WTC11 (cell line): ENCODE data around the gene CLHC1. TPM values are rescaled to one million over a fixed set of nuclear protein-coding genes. Genes with fewer than 3 reads are reported as not detected.

Experiments used
- ATAC-seq: fragments of 200-7000 bp; cut with Tn5 transposase; 2 replicates; pipeline ENCODE4 v1.10.0; 2021; ENCODE audit warnings: mild to moderate bottlenecking, moderate library complexity
- CTCF ChIA-PET: fragments of 300-600 bp; sonication (Branson Sonifier 250); formaldehyde crosslinking; loops from one replicate; lab custom pipeline; 2021; ENCODE audit warnings: antibody characterized with exemption; lab: Charles Lee
- POLR2A ChIA-PET: fragments of 350-600 bp; sonication (Branson Sonifier 250); formaldehyde crosslinking; loops from one replicate; lab custom pipeline; 2021; ENCODE audit warnings: antibody characterized with exemption; lab: Charles Lee
- DNase-seq: peaks from one replicate; pipeline ENCODE4 v3.0.0; 2021; ENCODE audit warnings: low spot score
- H3K27ac Mint-ChIP-seq: 2 replicates; pipeline ENCODE4 v1.8.0; 2021; ENCODE audit warnings: mixed read lengths
- H3K27me3 Mint-ChIP-seq: 2 replicates; pipeline ENCODE4 v1.8.0; 2021; ENCODE audit warnings: low read depth, mild to moderate bottlenecking, moderate library complexity, mixed read lengths
- H3K36me3 Mint-ChIP-seq: 2 replicates; pipeline ENCODE4 v1.8.0; 2021; ENCODE audit warnings: mixed read lengths
- H3K4me1 Mint-ChIP-seq: 2 replicates; pipeline ENCODE4 v1.8.0; 2022; ENCODE audit warnings: mixed read lengths
- H3K4me3 Mint-ChIP-seq: 2 replicates; pipeline ENCODE4 v1.8.0; 2021; ENCODE audit warnings: mild to moderate bottlenecking, moderate library complexity, mixed read lengths
- H3K9me3 Mint-ChIP-seq: 2 replicates; pipeline ENCODE4 v1.8.0; 2021; ENCODE audit warnings: mixed read lengths
- CBFB ChIP-seq: sonication (generic); formaldehyde crosslinking; IDR thresholded peaks from 2 replicates; pipeline ENCODE4 v1.8.1; 2022; ENCODE audit warnings: mild to moderate bottlenecking, low read depth, missing genetic modification reagents
- CREM ChIP-seq: sonication (generic); formaldehyde crosslinking; IDR thresholded peaks from 2 replicates; pipeline ENCODE4 v1.8.1; 2022; ENCODE audit warnings: mild to moderate bottlenecking, missing genetic modification reagents, moderate library complexity
- EMX1 ChIP-seq: fragments of 250-450 bp; sonication (Bioruptor Pico); IDR thresholded peaks from 2 replicates; pipeline ENCODE4 v1.8.0; 2021; ENCODE audit warnings: mild to moderate bottlenecking
- ETV6 ChIP-seq: sonication (generic); formaldehyde crosslinking; IDR thresholded peaks from 2 replicates; pipeline ENCODE4 v1.8.1; 2022; ENCODE audit warnings: mild to moderate bottlenecking, missing genetic modification reagents
- GRHL2 ChIP-seq: fragments of 250-450 bp; sonication (Bioruptor Pico); IDR thresholded peaks from 2 replicates; pipeline ENCODE4 v1.8.0; 2022; ENCODE audit warnings: mild to moderate bottlenecking, moderate library complexity; ENCODE audit not compliant: insufficient replicate concordance, severe bottlenecking
- GTF2I ChIP-seq: fragments of 250-450 bp; sonication (Bioruptor Pico); conservative IDR thresholded peaks from 2 replicates; pipeline ENCODE4 v1.4.0; 2021; ENCODE audit warnings: mild to moderate bottlenecking
- HMGA2 ChIP-seq: fragments of 250-450 bp; sonication (Bioruptor Pico); IDR thresholded peaks from 2 replicates; pipeline ENCODE4 v1.4.0; 2021; ENCODE audit warnings: mild to moderate bottlenecking, moderate library complexity
- JAZF1 ChIP-seq: fragments of 250-450 bp; sonication (Bioruptor Pico); IDR thresholded peaks from 2 replicates; pipeline ENCODE4 v1.9.0; 2021; ENCODE audit warnings: moderate library complexity, mild to moderate bottlenecking, inconsistent platforms
- JUN ChIP-seq: sonication (generic); formaldehyde crosslinking; IDR thresholded peaks from 2 replicates; pipeline ENCODE4 v1.8.0; 2023; ENCODE audit warnings: mild to moderate bottlenecking, missing genetic modification reagents
- MYBL2 ChIP-seq: sonication (generic); formaldehyde crosslinking; IDR thresholded peaks from 2 replicates; pipeline ENCODE4 v1.8.1; 2023; ENCODE audit warnings: mild to moderate bottlenecking, moderate library complexity, missing genetic modification reagents
- NFATC4 ChIP-seq: fragments of 250-450 bp; sonication (Bioruptor Pico); IDR thresholded peaks from 2 replicates; pipeline ENCODE4 v1.9.0; 2021; ENCODE audit warnings: mild to moderate bottlenecking
- NR2C2 ChIP-seq: sonication (generic); formaldehyde crosslinking; IDR thresholded peaks from 2 replicates; pipeline ENCODE4 v1.8.0; 2022; ENCODE audit warnings: mild to moderate bottlenecking, missing genetic modification reagents
- RELA ChIP-seq: sonication (generic); formaldehyde crosslinking; IDR thresholded peaks from 2 replicates; pipeline ENCODE4 v1.8.1; 2022; ENCODE audit warnings: missing genetic modification reagents, mild to moderate bottlenecking, borderline replicate concordance
- SMAD3 ChIP-seq: sonication (generic); formaldehyde crosslinking; IDR thresholded peaks from 2 replicates; pipeline ENCODE4 v1.8.0; 2022; ENCODE audit warnings: missing genetic modification reagents, mild to moderate bottlenecking, borderline replicate concordance
- SMAD4 ChIP-seq: sonication (generic); formaldehyde crosslinking; IDR thresholded peaks from 2 replicates; pipeline ENCODE4 v1.8.0; 2022; ENCODE audit warnings: mild to moderate bottlenecking, missing genetic modification reagents
- SP1 ChIP-seq: sonication (generic); formaldehyde crosslinking; conservative IDR thresholded peaks from 2 replicates; pipeline ENCODE4 v1.8.1; 2022; ENCODE audit warnings: missing genetic modification reagents
- ZBTB21 ChIP-seq: sonication (generic); formaldehyde crosslinking; IDR thresholded peaks from 2 replicates; pipeline ENCODE4 v1.8.1; 2023; ENCODE audit warnings: mild to moderate bottlenecking, missing genetic modification reagents, borderline replicate concordance
- ZNF263 ChIP-seq: sonication (generic); formaldehyde crosslinking; IDR thresholded peaks from 2 replicates; pipeline ENCODE4 v1.8.1; 2022; ENCODE audit warnings: low read depth, mild to moderate bottlenecking, moderate library complexity, missing genetic modification reagents
- ZNF416 ChIP-seq: fragments of 250-450 bp; sonication (Bioruptor Pico); IDR thresholded peaks from 2 replicates; pipeline ENCODE4 v1.9.0; 2021; ENCODE audit warnings: mild to moderate bottlenecking, inconsistent platforms
- total RNA-seq: library from RNA; stranded (reverse); gene quantifications from 3 replicates; pipeline ENCODE4 v1.2.3, GENCODE V29; 2021
- TF ChIP-seq, protein P1 (sequence below): sonication (generic); formaldehyde crosslinking; IDR thresholded peaks from 2 replicates; pipeline ENCODE4 v1.8.1; 2023; ENCODE audit warnings: mild to moderate bottlenecking, missing genetic modification reagents, moderate library complexity
- TF ChIP-seq, protein P2 (sequence below): sonication (generic); formaldehyde crosslinking; IDR thresholded peaks from 2 replicates; pipeline ENCODE4 v1.8.0; 2023; ENCODE audit warnings: missing genetic modification reagents, mild to moderate bottlenecking, borderline replicate concordance
- TF ChIP-seq, protein P3 (sequence below): sonication (generic); formaldehyde crosslinking; IDR thresholded peaks from 2 replicates; pipeline ENCODE4 v1.8.0; 2022; ENCODE audit warnings: mild to moderate bottlenecking, missing genetic modification reagents
- TF ChIP-seq, protein P4 (sequence below): fragments of 250-450 bp; sonication (Bioruptor Pico); IDR thresholded peaks from 2 replicates; pipeline ENCODE4 v1.9.0; 2021; ENCODE audit warnings: moderate library complexity, mild to moderate bottlenecking, inconsistent platforms, borderline replicate concordance
- TF ChIP-seq, protein P5 (sequence below): sonication (generic); formaldehyde crosslinking; IDR thresholded peaks from 2 replicates; pipeline ENCODE4 v1.8.1; 2023; ENCODE audit warnings: mild to moderate bottlenecking, missing genetic modification reagents
- TF ChIP-seq, protein P6 (sequence below): sonication (generic); formaldehyde crosslinking; IDR thresholded peaks from 2 replicates; pipeline ENCODE4 v1.8.0; 2022; ENCODE audit warnings: mild to moderate bottlenecking, missing genetic modification reagents

CLHC1 gene
- total RNA-seq, 1 experiment from 2014 or later: 7.5 TPM

DNA sequence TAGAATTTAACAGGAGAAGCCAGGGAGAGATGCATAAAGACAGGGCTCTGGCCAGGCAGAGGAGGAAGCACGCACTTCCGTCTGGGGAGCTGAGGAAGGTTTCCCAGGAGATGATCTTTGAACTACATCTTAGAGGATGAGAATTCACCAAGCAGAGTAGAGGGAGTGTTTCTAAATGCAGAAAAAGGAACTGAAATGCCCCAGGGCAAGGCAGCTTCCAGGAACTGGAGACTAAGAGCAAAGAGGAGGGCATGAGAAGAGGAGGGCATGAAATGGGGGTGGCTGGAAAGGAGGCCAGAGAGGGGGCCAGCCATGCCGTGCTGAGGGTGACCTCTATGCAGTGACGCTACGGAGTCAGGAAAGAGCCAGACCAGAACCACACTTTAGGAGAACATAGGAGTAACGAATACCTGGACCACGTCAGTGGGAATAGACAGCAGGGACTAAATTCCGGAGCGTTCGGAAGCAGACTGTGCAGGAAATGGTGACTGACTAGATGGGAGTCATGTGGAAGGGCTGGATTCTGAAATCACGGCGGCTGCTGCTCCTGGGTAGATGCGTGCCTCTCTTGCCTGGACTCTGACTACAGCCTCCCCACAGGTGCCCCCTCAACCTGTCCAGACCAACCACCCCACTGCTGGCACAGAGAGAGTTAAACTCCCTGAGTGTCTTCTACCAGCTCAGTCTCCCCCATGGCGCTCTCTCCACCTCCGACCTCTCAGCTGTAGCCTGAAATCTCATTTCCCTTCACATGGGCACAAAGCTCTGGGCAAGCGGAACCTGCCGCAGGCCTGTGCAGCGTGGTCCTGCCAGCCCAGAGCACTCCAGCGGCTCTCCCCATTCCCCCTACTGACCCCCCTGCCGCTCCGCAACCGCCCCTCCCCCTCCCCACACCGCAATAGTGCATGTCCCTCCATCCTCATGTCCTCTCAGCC is 94.8 kb downstream of the CLHC1 start:
- Mint-ChIP-seq H3K27ac (peak overlapping the region; percentile 50; the same call in 1 of the 2 replicates), H3K27me3 (no peaks in the 10 kb centered on the region), H3K4me1 (peaks cover 57% of the 10 kb centered on the region), H3K36me3 (no peaks in the 10 kb centered on the region), H3K4me3 (no peak overlapping the region), H3K9me3 (no peaks in the 10 kb centered on the region)
- CTCF ChIA-PET: interaction anchor here (0.6 to 2.2 kb wide), 4 partner anchors 30 to 634 kb away, joined by 5 to 7 read pairs (median 6); partner anchors contain the start of gene RTN4
- no peak for DNase-seq
- ATAC-seq: no peak
- TF ChIP-seq SMAD4 (CRISPR knock-in tag): no peak
- no peak for TF ChIP-seq CREM (CRISPR knock-in tag)
- no peak for TF ChIP-seq ZNF416 (CRISPR knock-in tag)
- TF ChIP-seq, protein P1, sequence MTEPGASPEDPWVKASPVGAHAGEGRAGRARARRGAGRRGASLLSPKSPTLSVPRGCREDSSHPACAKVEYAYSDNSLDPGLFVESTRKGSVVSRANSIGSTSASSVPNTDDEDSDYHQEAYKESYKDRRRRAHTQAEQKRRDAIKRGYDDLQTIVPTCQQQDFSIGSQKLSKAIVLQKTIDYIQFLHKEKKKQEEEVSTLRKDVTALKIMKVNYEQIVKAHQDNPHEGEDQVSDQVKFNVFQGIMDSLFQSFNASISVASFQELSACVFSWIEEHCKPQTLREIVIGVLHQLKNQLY: no peak
- TF ChIP-seq SP1 (CRISPR knock-in tag): no peak
- TF ChIP-seq GRHL2 (CRISPR knock-in tag): no peak
- no peak for TF ChIP-seq CBFB
- no peak for TF ChIP-seq MYBL2 (CRISPR knock-in tag)
- TF ChIP-seq NFATC4 (CRISPR knock-in tag): no peak
- TF ChIP-seq, protein P2, sequence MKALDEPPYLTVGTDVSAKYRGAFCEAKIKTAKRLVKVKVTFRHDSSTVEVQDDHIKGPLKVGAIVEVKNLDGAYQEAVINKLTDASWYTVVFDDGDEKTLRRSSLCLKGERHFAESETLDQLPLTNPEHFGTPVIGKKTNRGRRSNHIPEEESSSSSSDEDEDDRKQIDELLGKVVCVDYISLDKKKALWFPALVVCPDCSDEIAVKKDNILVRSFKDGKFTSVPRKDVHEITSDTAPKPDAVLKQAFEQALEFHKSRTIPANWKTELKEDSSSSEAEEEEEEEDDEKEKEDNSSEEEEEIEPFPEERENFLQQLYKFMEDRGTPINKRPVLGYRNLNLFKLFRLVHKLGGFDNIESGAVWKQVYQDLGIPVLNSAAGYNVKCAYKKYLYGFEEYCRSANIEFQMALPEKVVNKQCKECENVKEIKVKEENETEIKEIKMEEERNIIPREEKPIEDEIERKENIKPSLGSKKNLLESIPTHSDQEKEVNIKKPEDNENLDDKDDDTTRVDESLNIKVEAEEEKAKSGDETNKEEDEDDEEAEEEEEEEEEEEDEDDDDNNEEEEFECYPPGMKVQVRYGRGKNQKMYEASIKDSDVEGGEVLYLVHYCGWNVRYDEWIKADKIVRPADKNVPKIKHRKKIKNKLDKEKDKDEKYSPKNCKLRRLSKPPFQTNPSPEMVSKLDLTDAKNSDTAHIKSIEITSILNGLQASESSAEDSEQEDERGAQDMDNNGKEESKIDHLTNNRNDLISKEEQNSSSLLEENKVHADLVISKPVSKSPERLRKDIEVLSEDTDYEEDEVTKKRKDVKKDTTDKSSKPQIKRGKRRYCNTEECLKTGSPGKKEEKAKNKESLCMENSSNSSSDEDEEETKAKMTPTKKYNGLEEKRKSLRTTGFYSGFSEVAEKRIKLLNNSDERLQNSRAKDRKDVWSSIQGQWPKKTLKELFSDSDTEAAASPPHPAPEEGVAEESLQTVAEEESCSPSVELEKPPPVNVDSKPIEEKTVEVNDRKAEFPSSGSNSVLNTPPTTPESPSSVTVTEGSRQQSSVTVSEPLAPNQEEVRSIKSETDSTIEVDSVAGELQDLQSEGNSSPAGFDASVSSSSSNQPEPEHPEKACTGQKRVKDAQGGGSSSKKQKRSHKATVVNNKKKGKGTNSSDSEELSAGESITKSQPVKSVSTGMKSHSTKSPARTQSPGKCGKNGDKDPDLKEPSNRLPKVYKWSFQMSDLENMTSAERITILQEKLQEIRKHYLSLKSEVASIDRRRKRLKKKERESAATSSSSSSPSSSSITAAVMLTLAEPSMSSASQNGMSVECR (CRISPR knock-in tag): no peak
- no peak for TF ChIP-seq RELA
- TF ChIP-seq, protein P3, sequence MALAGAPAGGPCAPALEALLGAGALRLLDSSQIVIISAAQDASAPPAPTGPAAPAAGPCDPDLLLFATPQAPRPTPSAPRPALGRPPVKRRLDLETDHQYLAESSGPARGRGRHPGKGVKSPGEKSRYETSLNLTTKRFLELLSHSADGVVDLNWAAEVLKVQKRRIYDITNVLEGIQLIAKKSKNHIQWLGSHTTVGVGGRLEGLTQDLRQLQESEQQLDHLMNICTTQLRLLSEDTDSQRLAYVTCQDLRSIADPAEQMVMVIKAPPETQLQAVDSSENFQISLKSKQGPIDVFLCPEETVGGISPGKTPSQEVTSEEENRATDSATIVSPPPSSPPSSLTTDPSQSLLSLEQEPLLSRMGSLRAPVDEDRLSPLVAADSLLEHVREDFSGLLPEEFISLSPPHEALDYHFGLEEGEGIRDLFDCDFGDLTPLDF: no peak
- POLR2A ChIA-PET: interaction anchor here (1.2 kb wide), 2 partner anchors 86 to 579 kb away, joined by 3 read pairs; no protein-coding TSS in a partner anchor

DNA sequence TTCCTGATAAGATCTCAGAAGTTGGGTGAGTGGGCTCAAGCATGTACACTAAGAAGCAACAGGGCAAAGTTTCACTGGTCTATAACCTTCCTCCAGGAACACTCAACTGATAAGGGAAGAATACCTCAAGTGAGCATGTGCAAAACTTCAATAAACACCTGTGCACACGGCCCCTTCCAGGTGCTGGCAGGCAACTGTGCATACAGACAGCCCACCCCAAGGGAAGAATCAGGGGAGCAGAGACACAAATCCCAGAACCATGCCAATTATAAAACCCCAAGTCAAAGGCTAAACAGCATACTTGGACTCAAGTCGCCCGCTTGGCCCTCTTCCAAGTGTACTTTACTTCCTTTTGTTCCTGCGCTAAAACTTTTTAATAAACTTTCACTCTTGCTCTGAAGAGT is 96.0 kb downstream of the CLHC1 start:
- ChIA-PET CTCF (no interaction called here), POLR2A (no interaction called here)
- Mint-ChIP-seq H3K4me3 (no peak overlapping the region), H3K27me3 (no peaks in the 10 kb centered on the region), H3K9me3 (no peaks in the 10 kb centered on the region), H3K27ac (no peak overlapping the region), H3K4me1 (peaks cover 57% of the 10 kb centered on the region), H3K36me3 (no peaks in the 10 kb centered on the region)
- DNase-seq (no peak), ATAC-seq (no peak)
- TF ChIP-seq, protein P4, sequence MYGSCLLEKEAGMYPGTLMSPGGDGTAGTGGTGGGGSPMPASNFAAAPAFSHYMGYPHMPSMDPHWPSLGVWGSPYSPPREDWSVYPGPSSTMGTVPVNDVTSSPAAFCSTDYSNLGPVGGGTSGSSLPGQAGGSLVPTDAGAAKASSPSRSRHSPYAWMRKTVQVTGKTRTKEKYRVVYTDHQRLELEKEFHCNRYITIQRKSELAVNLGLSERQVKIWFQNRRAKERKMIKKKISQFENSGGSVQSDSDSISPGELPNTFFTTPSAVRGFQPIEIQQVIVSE (CRISPR knock-in tag): no peak
- TF ChIP-seq, protein P5, sequence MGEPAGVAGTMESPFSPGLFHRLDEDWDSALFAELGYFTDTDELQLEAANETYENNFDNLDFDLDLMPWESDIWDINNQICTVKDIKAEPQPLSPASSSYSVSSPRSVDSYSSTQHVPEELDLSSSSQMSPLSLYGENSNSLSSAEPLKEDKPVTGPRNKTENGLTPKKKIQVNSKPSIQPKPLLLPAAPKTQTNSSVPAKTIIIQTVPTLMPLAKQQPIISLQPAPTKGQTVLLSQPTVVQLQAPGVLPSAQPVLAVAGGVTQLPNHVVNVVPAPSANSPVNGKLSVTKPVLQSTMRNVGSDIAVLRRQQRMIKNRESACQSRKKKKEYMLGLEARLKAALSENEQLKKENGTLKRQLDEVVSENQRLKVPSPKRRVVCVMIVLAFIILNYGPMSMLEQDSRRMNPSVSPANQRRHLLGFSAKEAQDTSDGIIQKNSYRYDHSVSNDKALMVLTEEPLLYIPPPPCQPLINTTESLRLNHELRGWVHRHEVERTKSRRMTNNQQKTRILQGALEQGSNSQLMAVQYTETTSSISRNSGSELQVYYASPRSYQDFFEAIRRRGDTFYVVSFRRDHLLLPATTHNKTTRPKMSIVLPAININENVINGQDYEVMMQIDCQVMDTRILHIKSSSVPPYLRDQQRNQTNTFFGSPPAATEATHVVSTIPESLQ (CRISPR knock-in tag): no peak
- no peak for TF ChIP-seq GTF2I (CRISPR knock-in tag)
- no peak for TF ChIP-seq MYBL2 (CRISPR knock-in tag)
- TF ChIP-seq SMAD3: no peak
- no peak for TF ChIP-seq JUN (CRISPR knock-in tag)
- TF ChIP-seq HMGA2 (CRISPR knock-in tag): no peak
- TF ChIP-seq ETV6: no peak
- TF ChIP-seq EMX1 (CRISPR knock-in tag): no peak
- TF ChIP-seq NR2C2 (CRISPR knock-in tag): no peak
- TF ChIP-seq, protein P6, sequence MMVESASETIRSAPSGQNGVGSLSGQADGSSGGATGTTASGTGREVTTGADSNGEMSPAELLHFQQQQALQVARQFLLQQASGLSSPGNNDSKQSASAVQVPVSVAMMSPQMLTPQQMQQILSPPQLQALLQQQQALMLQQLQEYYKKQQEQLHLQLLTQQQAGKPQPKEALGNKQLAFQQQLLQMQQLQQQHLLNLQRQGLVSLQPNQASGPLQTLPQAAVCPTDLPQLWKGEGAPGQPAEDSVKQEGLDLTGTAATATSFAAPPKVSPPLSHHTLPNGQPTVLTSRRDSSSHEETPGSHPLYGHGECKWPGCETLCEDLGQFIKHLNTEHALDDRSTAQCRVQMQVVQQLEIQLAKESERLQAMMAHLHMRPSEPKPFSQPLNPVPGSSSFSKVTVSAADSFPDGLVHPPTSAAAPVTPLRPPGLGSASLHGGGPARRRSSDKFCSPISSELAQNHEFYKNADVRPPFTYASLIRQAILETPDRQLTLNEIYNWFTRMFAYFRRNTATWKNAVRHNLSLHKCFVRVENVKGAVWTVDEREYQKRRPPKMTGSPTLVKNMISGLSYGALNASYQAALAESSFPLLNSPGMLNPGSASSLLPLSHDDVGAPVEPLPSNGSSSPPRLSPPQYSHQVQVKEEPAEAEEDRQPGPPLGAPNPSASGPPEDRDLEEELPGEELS (CRISPR knock-in tag): no peak
- TF ChIP-seq JAZF1 (CRISPR knock-in tag): no peak
- no peak for TF ChIP-seq ZBTB21 (CRISPR knock-in tag)
- TF ChIP-seq ZNF263: no peak
